Caco-2 (cell line): ENCODE data around the gene TAS2R10. TPM values are rescaled to one million over a fixed set of nuclear protein-coding genes. Genes with fewer than 3 reads are reported as not detected.
"Not testable (repeated sequence)": the region's sequence is repeated elsewhere in the genome, so short reads cannot be mapped to it uniquely, and the experiment has no call there.

Source experiments
- BruUV-seq: library from RNA; stranded (reverse); fragments of 400-500 nt; replicated peaks from 2 replicates; lab custom pipeline; 2021; lab: Mats Ljungman, UMichigan
- CTCF ChIA-PET: fragments of 300-600 bp; sonication (Branson Sonifier 250); formaldehyde crosslinking; loops from one replicate; lab custom pipeline; 2022; ENCODE audit warnings: antibody characterized with exemption; lab: Charles Lee
- POLR2A ChIA-PET: fragments of 300-600 bp; sonication (Branson Sonifier 250); formaldehyde crosslinking; loops from one replicate; lab custom pipeline; 2022; ENCODE audit warnings: antibody characterized with exemption; lab: Charles Lee
- DNase-seq, 2 experiments: peaks; one replicate each; pipeline versions ENCODE4 v3.0.0 to v3.0.0-alpha.2; 2020 to 2022
- H3K27me3 ChIP-seq: replicated peaks from 2 replicates; pipeline ENCODE4 v1.6.0; 2011; ENCODE audit warnings: low read length; ENCODE audit not compliant: control insufficient read depth, insufficient read depth
- H3K36me3 ChIP-seq: 2 replicates; pipeline ENCODE4 v1.5.1; 2011; ENCODE audit warnings: low read length; ENCODE audit not compliant: control insufficient read depth, insufficient read depth
- H3K4me1 ChIP-seq: fragments of 250-450 bp; sonication (Bioruptor Pico); 2 replicates; pipeline ENCODE4 v1.5.1; 2020; ENCODE audit warnings: mild to moderate bottlenecking
- H3K4me3 ChIP-seq: 2 replicates; pipeline ENCODE4 v1.5.1; 2011; ENCODE audit warnings: low read depth, mild to moderate bottlenecking, control low read depth, low read length
- H3K9me3 ChIP-seq: fragments of 250-450 bp; sonication (Bioruptor Pico); 2 replicates; pipeline ENCODE4 v1.5.1; 2020; ENCODE audit warnings: mild to moderate bottlenecking, moderate library complexity
- H3K27ac Mint-ChIP-seq: one replicate; pipeline ENCODE4 v1.8.0; 2022; ENCODE audit warnings: mixed read lengths; ENCODE audit not compliant: unreplicated experiment
- H3K27me3 Mint-ChIP-seq: one replicate; pipeline ENCODE4 v1.8.0; 2022; ENCODE audit warnings: mixed read lengths; ENCODE audit not compliant: insufficient read depth, unreplicated experiment
- H3K36me3 Mint-ChIP-seq: one replicate; pipeline ENCODE4 v1.8.0; 2022; ENCODE audit warnings: mild to moderate bottlenecking, mixed read lengths; ENCODE audit not compliant: insufficient read depth, unreplicated experiment
- H3K4me1 Mint-ChIP-seq: one replicate; pipeline ENCODE4 v1.8.0; 2022; ENCODE audit warnings: low read depth, mixed read lengths; ENCODE audit not compliant: unreplicated experiment
- H3K4me3 Mint-ChIP-seq: one replicate; pipeline ENCODE4 v1.8.0; 2022; ENCODE audit warnings: mild to moderate bottlenecking, moderate library complexity, mixed read lengths; ENCODE audit not compliant: unreplicated experiment
- H3K9me3 Mint-ChIP-seq: one replicate; pipeline ENCODE4 v1.8.0; 2022; ENCODE audit warnings: mixed read lengths; ENCODE audit not compliant: unreplicated experiment
- intact Hi-C: fragments of 100-400 bp; cut with micrococcal nuclease; formaldehyde crosslinking; loops from one replicate; pipeline ENCODE4 v1.10.0; 2022; ENCODE audit not compliant: unreplicated experiment
- total RNA-seq: library from RNA; stranded (reverse); gene quantifications from 2 replicates; pipeline ENCODE4 v1.2.3, GENCODE V29; 2022
- TF ChIP-seq, protein P1 (sequence below), 2 experiments: fragments of 200-600 bp in 1 of 2; IDR thresholded peaks; 1 replicate in 1 of 2; 2 replicates in 1 of 2; pipeline versions ENCODE4 v1.5.1 to v1.8.0; 2011 to 2022; ENCODE audit warnings: antibody characterized with exemption in 1 of 2, control low read depth in 1 of 2, inconsistent platforms in 1 of 2, low read depth in 1 of 2, low read length in 1 of 2, mild to moderate bottlenecking in 1 of 2, moderate library complexity in 1 of 2; ENCODE audit not compliant: insufficient read depth in 1 of 2, severe bottlenecking in 1 of 2, unreplicated experiment in 1 of 2

TAS2R10 gene
- total RNA-seq, 1 experiment from 2014 or later: 0.29 TPM

- Histone ChIP-seq H3K9me3 (no peaks in the 10 kb centered on the region; the same call in 1 of the 2 replicates), H3K4me1 (no peaks in the 10 kb centered on the region), H3K27me3 (peaks cover 2% of the 10 kb centered on the region; the same call in 1 of the 2 replicates), H3K4me3 (no peak overlapping the region), H3K36me3 (no peaks in the 10 kb centered on the region)
- no peaks in the 10 kb centered on the region for H3K4me1 Mint-ChIP-seq
- intact Hi-C loops: no loop called here
- peaks cover 28% of the 10 kb centered on the region for H3K27me3 Mint-ChIP-seq
- no TSS peak for BruUV-seq
- H3K9me3 Mint-ChIP-seq: no peaks in the 10 kb centered on the region
- CTCF ChIA-PET: interaction anchor here (1.6 kb wide), 1 partner anchor 398 kb away, joined by 4 read pairs; no protein-coding TSS in a partner anchor
- H3K27ac Mint-ChIP-seq: no peak overlapping the region
- DNase-seq: no peak
- POLR2A ChIA-PET: no interaction called here
- TF ChIP-seq, protein P1, sequence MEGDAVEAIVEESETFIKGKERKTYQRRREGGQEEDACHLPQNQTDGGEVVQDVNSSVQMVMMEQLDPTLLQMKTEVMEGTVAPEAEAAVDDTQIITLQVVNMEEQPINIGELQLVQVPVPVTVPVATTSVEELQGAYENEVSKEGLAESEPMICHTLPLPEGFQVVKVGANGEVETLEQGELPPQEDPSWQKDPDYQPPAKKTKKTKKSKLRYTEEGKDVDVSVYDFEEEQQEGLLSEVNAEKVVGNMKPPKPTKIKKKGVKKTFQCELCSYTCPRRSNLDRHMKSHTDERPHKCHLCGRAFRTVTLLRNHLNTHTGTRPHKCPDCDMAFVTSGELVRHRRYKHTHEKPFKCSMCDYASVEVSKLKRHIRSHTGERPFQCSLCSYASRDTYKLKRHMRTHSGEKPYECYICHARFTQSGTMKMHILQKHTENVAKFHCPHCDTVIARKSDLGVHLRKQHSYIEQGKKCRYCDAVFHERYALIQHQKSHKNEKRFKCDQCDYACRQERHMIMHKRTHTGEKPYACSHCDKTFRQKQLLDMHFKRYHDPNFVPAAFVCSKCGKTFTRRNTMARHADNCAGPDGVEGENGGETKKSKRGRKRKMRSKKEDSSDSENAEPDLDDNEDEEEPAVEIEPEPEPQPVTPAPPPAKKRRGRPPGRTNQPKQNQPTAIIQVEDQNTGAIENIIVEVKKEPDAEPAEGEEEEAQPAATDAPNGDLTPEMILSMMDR (IDR thresholded peaks at IDR 0.05; ENCODE audit: insufficient read depth in 1 of 2, low read depth in 1 of 2, low read length in 1 of 2, severe bottlenecking in 1 of 2, unreplicated experiment in 1 of 2): no peak
- H3K4me3 Mint-ChIP-seq: no peak overlapping the region
- H3K36me3 Mint-ChIP-seq: no peaks in the 10 kb centered on the region
Observed at GRCh38 chr12:10801741-10802140, 24.4 kb downstream of the TAS2R10 start.

- H3K9me3 Mint-ChIP-seq: peaks cover 10% of the 10 kb centered on the region
- no peak for DNase-seq
- BruUV-seq: no TSS peak
- H3K27me3 ChIP-seq: peaks cover 2% of the 10 kb centered on the region; the same call in 1 of the 2 replicates
- H3K27me3 Mint-ChIP-seq: peaks cover 14% of the 10 kb centered on the region
- no peak overlapping the region for H3K27ac Mint-ChIP-seq
- intact Hi-C loops: no loop called here
- TF ChIP-seq, protein P1 (IDR thresholded peaks at IDR 0.05; ENCODE audit: insufficient read depth in 1 of 2, low read depth in 1 of 2, low read length in 1 of 2, severe bottlenecking in 1 of 2, unreplicated experiment in 1 of 2): no peak
- peaks cover 7% of the 10 kb centered on the region for H3K4me1 Mint-ChIP-seq
- H3K9me3 ChIP-seq: no peaks in the 10 kb centered on the region
- ChIA-PET POLR2A (no interaction called here), CTCF (no interaction called here)
- no peaks in the 10 kb centered on the region for H3K36me3 ChIP-seq
- no peak overlapping the region for H3K4me3 ChIP-seq
- no peaks in the 10 kb centered on the region for H3K36me3 Mint-ChIP-seq
- no peak overlapping the region for H3K4me3 Mint-ChIP-seq
- peaks cover 4% of the 10 kb centered on the region; the same call in 1 of the 2 replicates for H3K4me1 ChIP-seq
Observed at GRCh38 chr12:10794222-10794621, 31.9 kb downstream of the TAS2R10 start.

DNA sequence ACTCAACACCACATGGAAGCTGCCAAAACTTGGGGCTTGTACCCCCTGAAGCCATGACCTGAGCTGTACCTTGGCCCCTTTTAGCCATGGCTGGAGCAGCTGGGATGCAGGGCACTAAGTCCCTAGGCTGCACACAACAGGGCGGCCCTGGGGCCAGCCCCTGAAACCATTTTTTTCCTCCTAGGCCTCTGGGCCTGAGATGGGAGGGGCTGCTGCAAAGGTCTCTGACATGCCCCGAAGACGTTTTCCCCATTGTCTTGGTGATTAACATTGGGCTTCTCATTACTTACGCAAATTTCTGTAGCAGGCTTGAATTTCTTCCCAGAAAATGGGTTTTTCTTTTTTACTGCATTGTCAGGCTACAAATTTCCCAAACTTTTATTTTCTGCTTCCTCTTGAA lies 34.4 kb downstream of the TAS2R10 start:
- H3K4me1 ChIP-seq, POLR2A ChIA-PET, H3K4me3 ChIP-seq, DNase-seq, H3K27ac Mint-ChIP-seq, H3K9me3 ChIP-seq, H3K4me3 Mint-ChIP-seq, CTCF ChIA-PET, intact Hi-C loops, H3K9me3 Mint-ChIP-seq, H3K4me1 Mint-ChIP-seq, BruUV-seq, H3K36me3 ChIP-seq, H3K36me3 Mint-ChIP-seq, H3K27me3 Mint-ChIP-seq, H3K27me3 ChIP-seq: not testable (repeated sequence)
